GM12874 (cell line): ENCODE data around the gene PIGW.

ENCODE experiments used
- TF ChIP-seq, protein P1 (sequence below): IDR thresholded peaks from 2 replicates; pipeline ENCODE4 v1.5.1; 2011; ENCODE audit warnings: low read depth, mild to moderate bottlenecking, control low read depth, low read length, moderate library complexity; ENCODE audit not compliant: insufficient read depth

The PIGW gene

DNA sequence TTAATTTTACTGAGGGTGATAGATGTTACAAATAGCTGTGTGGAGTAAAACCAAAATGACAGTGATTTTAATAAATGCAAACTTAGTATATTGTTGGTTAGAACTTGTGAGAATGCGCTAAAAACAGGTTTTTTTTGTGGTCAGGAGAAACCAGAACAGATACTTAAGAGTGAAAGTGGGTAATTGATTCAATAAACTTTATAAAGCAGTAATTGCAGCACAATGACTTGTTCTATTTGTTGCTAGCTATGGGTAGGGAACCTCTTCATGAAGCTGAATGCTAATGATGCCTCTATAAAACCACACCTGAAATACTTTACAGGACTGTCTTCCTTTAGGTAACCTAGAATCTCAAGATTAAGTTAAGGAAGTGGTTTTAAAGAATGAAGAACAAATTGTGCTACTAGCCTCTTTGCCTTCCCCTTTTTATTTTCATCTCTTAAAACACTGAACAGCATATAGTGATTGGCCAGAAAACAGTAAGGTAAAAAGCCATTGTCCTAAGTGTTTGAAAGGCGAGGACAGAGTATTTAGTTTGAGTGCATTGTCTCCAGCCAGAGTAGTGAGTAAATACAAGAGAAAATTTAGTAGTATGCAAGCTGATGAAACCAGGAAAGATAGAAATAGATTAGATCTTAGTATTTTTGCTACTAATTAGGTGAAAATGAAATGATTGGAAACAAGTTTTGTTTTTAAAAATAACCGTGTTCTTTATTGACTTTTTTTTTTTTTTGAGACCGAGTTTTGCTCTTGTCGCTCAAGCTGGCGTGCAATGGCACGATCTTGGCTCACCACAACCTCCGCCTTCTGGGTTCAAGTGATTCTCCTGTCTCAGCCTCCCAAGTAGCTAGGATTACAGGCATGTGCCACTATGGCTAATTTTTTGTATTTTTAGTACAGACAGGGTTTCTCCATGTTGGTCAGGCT lies 16.0 kb downstream of the PIGW start:
- TF ChIP-seq, protein P1, sequence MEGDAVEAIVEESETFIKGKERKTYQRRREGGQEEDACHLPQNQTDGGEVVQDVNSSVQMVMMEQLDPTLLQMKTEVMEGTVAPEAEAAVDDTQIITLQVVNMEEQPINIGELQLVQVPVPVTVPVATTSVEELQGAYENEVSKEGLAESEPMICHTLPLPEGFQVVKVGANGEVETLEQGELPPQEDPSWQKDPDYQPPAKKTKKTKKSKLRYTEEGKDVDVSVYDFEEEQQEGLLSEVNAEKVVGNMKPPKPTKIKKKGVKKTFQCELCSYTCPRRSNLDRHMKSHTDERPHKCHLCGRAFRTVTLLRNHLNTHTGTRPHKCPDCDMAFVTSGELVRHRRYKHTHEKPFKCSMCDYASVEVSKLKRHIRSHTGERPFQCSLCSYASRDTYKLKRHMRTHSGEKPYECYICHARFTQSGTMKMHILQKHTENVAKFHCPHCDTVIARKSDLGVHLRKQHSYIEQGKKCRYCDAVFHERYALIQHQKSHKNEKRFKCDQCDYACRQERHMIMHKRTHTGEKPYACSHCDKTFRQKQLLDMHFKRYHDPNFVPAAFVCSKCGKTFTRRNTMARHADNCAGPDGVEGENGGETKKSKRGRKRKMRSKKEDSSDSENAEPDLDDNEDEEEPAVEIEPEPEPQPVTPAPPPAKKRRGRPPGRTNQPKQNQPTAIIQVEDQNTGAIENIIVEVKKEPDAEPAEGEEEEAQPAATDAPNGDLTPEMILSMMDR, result no peak

DNA sequence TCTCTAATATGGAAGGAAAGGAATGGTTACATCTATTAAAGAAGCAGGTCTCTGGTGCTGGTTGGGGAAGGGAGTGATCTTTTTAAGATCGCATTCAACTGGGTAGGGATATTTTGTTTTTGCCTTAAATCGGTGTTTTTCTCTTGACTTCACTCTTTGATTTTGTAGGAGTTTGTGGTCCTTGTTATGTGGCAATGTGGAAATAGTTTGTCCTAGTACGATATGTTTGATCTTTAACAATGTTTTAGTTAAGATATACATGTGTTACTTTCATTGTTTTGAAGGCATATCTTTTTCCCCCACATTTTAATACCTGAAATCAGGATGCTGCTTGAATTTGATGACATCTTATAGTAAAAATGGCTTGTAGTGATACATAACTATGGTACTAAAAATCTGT lies 18.7 kb downstream of the PIGW start:
- TF ChIP-seq, protein P1, result no peak

DNA sequence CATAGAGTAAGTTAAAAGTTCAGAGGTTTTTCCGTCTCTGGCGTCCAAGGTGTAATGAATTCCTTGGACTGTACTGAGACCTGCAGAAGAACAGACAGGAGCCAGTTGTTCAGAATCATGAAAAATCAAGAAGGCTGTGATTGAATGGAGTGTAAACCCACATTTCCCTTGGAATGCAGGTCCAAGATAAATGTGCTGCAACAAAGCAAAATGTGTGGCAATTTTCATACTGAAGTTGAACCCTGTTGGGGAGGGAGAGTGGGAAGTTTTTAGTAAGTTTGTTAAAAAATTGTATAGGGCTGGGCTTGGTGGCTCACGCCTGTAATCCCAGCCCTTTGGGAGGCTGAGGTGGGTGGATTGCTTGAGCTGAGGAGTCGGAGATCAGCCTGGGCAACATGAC lies 31.3 kb downstream of the PIGW start:
- TF ChIP-seq, protein P1, result no peak

DNA sequence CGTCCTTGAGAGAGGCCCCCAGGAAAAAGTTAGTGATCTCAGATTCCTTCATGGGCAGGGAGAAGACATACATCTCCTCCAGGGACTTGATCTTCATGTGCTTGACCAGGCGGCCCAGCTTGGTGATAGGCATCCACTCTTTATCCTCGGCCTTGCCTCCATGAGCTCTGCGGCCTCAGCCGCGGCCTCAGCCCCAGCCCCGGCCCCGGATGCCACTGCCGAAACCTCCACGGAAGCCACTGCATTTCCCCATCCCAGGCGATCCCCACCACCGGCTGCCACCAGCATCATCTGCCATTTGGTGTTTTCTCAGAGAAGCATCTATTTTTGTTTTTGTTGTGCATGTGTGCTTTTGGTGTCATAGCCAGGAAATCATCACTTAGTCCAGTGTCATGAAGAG lies 40.2 kb downstream of the PIGW start:
- TF ChIP-seq, protein P1, result no peak

DNA sequence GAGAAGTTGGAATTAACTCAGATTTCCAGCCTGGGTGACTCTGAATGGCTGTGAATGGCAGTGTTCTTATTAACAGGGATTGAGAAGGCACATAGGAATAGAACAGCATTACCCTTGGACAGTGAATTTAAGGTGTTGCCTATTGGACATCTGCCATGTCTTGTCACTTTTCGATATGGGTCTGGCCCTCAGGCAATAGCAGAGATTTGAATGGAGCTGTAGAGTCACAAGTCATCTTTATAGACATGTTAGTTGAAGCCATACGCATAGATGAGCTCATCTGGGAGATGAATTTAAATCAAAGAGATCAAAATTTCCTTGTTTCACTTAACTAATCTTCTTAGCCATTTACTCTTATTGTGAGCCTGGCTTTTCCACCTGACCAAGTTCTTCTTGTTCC lies 42.0 kb downstream of the PIGW start:
- TF ChIP-seq, protein P1, result no peak

DNA sequence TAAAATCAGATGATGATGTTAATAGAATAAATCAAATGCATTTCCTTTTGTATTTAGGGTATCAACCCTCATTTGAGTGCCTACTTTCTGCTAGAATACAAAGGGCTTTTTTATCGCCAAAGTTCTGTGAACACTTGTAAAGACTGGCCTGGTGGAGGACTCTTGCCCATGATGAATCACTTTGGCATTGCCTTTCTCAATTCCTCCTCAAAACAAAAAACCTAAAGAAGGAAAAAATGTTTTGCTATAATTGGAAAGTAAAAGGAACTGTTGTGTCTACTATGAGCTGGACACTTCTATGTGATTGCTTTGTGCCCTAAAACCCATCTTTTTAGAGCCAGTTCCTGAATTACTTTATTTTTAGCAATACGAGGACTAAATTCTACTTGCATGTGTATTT lies 43.9 kb downstream of the PIGW start:
- TF ChIP-seq, protein P1, result no peak

DNA sequence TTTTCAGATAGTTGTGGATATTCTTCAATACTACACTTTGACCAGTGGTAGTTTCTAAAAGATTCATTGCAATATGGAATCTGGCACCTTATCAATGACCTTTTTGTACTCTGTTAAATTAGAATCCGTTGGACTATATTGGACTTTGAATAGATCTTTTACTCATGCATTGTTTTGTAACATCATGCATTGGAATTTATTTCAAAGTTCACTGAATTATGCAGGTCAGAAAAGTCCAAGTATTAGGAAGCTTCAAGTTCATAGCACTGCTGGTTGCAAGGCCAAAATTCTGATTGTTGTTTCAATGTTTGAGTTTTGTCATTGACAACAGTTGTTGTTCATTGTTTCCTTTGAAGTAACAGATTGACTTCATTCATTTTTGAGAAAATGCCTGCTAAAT lies 49.0 kb downstream of the PIGW start:
- TF ChIP-seq, protein P1, result no peak
